IPS-20b (cell line): Measurements from ENCODE around the gene UGGT1.

Source experiments
- H3K27ac ChIP-seq: one replicate; pipeline ENCODE4 v1.5.1; 2013; ENCODE audit warnings: low read length
- H3K27me3 ChIP-seq: 2 replicates; pipeline ENCODE4 v1.6.1; 2013; ENCODE audit warnings: mild to moderate bottlenecking, low read length, inconsistent platforms; ENCODE audit not compliant: insufficient read depth
- H3K36me3 ChIP-seq: 2 replicates; pipeline ENCODE4 v1.6.1; 2013; ENCODE audit warnings: low read depth, mild to moderate bottlenecking, inconsistent platforms, low read length, moderate library complexity; ENCODE audit not compliant: insufficient read depth
- H3K4me1 ChIP-seq: 2 replicates; pipeline ENCODE4 v1.6.1; 2013; ENCODE audit warnings: mild to moderate bottlenecking, control low read depth, inconsistent platforms, low read length, moderate library complexity; ENCODE audit not compliant: insufficient read depth
- H3K4me3 ChIP-seq: 2 replicates; pipeline ENCODE4 v1.5.1; 2013; ENCODE audit warnings: mild to moderate bottlenecking, low read length, inconsistent platforms
- H3K9ac ChIP-seq: 2 replicates; pipeline ENCODE4 v1.6.1; 2013; ENCODE audit warnings: low read depth, mild to moderate bottlenecking, inconsistent platforms, low read length, moderate library complexity
- H3K9me3 ChIP-seq: 2 replicates; pipeline ENCODE4 v1.6.1; 2013; ENCODE audit warnings: mild to moderate bottlenecking, low read depth, low read length, inconsistent platforms; ENCODE audit not compliant: insufficient read depth

UGGT1 gene

DNA sequence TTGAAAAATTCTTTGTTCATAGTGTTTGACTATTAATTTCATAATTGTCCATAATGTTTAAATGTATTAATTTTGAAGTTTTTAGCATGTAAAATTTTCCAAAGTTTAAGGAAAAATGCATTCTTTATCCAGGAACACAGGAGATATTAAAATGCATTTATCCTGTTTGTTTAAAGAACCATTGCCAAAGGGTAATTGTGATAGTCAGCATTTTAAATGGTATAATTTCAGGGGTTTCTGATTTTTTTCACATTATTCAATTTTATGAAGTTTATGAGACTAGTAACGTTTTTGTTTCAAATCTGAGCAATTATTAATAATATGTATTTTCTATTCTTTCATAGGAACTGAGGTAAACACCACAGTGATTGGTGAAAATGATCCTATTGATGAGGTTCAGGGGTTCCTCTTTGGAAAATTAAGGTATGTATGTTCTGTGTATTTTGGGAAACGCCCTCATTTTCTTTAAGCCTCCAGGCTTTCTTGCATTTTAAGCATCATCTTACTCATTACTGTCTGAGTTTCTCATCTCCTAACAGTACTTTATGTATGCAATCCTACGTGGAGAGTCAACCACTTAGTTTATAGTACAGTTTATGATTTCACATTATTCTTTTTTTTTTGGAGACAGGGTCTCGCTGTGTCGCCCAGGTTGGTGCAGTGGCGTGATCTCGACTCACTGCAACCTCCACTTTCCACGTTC, 25.1 kb downstream of the UGGT1 start:
- Histone ChIP-seq H3K36me3 (peaks cover 80% of the 10 kb centered on the region), H3K4me1 (no peaks in the 10 kb centered on the region), H3K9me3 (no peaks in the 10 kb centered on the region), H3K9ac (no peak overlapping the region), H3K4me3 (no peak overlapping the region), H3K27ac (no peak overlapping the region), H3K27me3 (no peaks in the 10 kb centered on the region)

DNA sequence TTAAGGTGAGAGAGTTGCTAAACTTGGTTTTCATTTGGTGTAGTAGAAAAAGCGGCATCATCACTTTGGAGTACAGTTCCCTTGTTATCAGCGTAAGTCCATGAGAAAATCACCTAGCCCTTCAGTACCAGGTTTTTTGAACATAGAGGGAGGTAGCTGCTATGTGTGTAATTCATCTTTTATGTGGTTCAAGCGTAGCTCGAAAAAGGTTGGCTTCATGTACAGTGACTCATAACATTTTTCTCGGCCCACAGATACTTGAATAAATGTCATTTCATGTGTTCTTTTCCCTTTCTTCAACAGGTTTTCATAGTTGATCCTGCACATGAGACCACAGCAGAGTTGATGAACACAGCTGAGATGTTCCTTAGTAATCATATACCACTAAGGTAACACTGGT, 43.6 kb downstream of the UGGT1 start:
- H3K4me3 ChIP-seq = no peak overlapping the region
- no peak overlapping the region for H3K27ac ChIP-seq
- no peaks in the 10 kb centered on the region for H3K9me3 ChIP-seq
- H3K36me3 ChIP-seq = peaks cover 95% of the 10 kb centered on the region
- H3K9ac ChIP-seq = no peak overlapping the region
- no peaks in the 10 kb centered on the region for H3K4me1 ChIP-seq
- no peaks in the 10 kb centered on the region for H3K27me3 ChIP-seq

DNA sequence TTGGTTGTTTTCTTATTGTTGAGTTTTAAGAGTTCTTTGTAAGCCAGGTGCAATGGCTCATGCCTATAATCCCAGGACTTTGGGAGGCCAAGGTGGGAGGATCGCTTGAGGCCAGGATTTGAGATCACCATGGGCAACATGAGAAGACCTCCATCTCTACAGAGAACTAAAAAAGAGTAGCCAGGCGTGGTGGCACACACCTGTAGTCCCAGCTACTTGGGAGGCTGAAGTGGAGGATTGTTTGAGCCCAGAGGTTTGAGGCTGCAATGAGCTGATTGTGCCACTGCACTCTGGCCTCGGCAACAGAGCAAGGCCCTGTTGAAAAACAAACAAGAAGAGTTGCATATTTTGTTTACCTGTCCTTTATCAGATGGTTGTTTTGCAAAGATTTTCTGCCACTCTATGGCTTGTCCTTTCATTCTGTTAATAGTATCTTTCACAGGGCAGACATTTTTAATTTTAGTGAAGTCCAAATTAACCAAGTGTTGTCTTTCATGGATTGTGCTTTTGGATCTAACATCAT, 46.2 kb downstream of the UGGT1 start:
- peaks cover 93% of the 10 kb centered on the region for H3K36me3 ChIP-seq
- no peak overlapping the region for H3K9ac ChIP-seq

DNA sequence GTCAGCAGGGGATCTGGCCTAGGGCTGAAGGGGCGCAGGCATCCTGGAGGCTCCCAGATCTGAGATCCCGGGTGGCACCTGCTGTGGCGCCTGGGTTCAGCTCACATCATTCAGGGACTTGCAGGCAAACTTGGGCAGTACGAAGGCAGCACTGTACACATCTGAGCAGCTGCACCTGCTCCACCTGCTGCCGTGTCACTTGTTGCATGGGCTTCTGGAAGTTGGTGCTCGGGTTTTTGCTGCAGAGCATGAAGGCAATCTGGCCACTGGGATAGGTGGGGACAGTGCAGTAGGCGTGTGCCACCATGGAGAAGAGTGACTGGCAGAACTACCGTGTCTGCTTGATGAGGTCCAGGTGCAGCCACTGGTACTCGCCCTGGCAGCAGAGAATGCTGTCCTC, 48.6 kb downstream of the UGGT1 start:
- no peaks in the 10 kb centered on the region for H3K27me3 ChIP-seq
- H3K4me1 ChIP-seq = no peaks in the 10 kb centered on the region
- no peaks in the 10 kb centered on the region for H3K9me3 ChIP-seq
- H3K4me3 ChIP-seq = no peak overlapping the region
- H3K9ac ChIP-seq = no peak overlapping the region
- H3K36me3 ChIP-seq = peaks cover 89% of the 10 kb centered on the region
- H3K27ac ChIP-seq = no peak overlapping the region

More for the DNA sequence above, 46.2 kb downstream of the UGGT1 start:
- no peaks in the 10 kb centered on the region for H3K27me3 ChIP-seq
- no peak overlapping the region for H3K27ac ChIP-seq
- H3K4me1 ChIP-seq = no peaks in the 10 kb centered on the region
- H3K9me3 ChIP-seq = no peaks in the 10 kb centered on the region
- H3K4me3 ChIP-seq = no peak overlapping the region

DNA sequence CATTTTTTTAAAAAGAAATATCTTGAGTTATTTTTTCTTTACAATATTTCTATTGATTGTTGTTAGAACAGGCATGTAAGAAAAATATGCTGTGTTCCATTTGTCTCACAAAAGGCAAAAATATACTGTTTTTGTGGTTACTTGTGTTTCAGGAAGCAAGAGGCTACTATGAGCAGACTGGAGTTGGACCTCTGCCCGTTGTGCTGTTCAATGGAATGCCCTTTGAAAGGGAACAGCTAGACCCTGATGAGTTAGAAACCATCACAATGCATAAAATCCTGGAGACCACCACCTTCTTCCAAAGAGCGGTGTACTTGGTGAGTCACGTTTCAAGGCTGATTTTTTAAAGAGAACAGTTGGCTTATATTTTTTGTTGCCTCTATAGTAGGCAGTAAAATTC, 54.7 kb downstream of the UGGT1 start:
- peaks cover 75% of the 10 kb centered on the region for H3K36me3 ChIP-seq
- no peak overlapping the region for H3K27ac ChIP-seq
- no peaks in the 10 kb centered on the region for H3K27me3 ChIP-seq
- H3K4me1 ChIP-seq = no peaks in the 10 kb centered on the region
- no peak overlapping the region for H3K9ac ChIP-seq
- H3K4me3 ChIP-seq = no peak overlapping the region
- no peaks in the 10 kb centered on the region for H3K9me3 ChIP-seq

DNA sequence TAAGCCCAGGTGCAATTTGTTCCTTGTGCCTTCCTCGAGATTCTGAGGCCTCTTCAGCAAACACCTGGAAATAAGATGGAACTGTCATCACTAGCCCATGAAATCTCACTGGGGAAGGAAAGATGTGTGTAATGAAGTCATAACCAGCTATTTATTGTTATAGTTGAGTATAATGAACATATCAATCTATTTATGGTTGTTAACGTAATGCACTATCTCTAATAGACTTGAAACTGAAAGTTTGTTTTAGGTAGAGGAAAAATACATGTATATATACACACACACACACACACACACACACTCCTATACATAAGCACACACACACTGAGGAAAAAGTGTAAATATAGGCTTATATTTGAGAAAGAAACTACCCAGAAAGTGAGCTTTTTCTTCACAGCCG, 62.8 kb downstream of the UGGT1 start:
- Histone ChIP-seq H3K4me3 (no peak overlapping the region), H3K9me3 (no peaks in the 10 kb centered on the region), H3K27me3 (no peaks in the 10 kb centered on the region), H3K36me3 (peaks cover 75% of the 10 kb centered on the region), H3K9ac (no peak overlapping the region), H3K4me1 (no peaks in the 10 kb centered on the region), H3K27ac (no peak overlapping the region)

DNA sequence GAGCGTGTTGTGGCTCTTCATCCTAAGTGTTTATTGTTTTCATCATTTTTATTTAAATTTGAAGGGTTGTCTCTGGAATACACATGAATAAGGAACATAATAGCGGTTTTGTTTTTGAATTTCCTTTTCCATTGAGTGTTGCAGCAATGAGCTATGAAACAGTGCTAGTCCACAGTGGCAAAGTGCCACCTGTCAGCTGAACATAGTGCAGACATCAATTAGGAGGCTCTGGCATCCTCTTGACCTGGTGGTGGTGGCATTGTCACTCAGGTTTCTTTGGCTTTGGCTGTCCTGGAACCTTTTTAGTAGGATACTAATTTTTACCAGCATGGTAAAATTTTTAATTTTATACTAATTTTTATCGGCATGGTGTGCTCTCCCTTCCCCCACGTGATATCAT, 63.2 kb downstream of the UGGT1 start:
- Histone ChIP-seq H3K9me3 (no peaks in the 10 kb centered on the region), H3K27me3 (no peaks in the 10 kb centered on the region), H3K4me1 (no peaks in the 10 kb centered on the region), H3K27ac (no peak overlapping the region), H3K36me3 (peaks cover 72% of the 10 kb centered on the region), H3K9ac (no peak overlapping the region), H3K4me3 (no peak overlapping the region)

DNA sequence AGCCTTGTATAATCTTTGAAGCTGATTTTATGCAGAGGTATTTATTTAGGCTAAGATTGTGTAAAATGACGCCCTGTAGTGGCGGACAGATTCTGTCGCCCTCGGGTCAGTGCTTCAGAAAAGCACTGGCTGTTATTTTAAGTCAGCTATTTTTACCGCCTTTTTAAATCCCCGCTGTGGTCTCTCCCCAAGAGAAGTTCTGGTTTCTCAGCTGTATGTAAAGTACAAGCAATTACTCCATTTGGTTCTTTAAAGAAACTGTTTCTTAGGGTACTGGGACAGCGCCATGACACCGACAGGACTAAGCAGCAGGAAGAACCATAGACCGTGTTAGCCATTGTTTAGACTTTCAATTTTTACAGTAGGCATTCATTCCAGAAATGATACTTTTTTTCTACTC, 65.0 kb downstream of the UGGT1 start:
- no peak overlapping the region for H3K27ac ChIP-seq
- H3K36me3 ChIP-seq = peaks cover 84% of the 10 kb centered on the region
- H3K9ac ChIP-seq = no peak overlapping the region
- no peaks in the 10 kb centered on the region for H3K9me3 ChIP-seq
- H3K4me1 ChIP-seq = no peaks in the 10 kb centered on the region
- H3K4me3 ChIP-seq = no peak overlapping the region
- H3K27me3 ChIP-seq = no peaks in the 10 kb centered on the region

DNA sequence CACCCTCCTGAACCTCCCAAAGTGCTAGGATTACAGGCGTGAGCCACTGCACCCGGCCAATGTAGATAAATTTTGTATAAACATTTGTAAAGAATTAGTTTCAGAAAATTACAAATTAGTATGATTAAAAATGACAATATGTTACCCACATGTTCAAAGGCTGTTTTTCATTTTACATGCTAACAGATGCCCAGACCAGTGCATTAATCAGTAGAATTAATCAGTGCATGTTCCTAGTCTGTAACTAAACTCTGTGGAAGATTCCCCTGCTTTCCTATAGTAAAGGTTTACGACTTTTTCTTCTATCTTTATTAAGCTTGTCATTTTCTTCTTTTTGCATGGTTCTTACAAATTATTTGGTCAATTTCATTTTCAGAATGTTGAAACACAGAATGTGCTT, 65.8 kb downstream of the UGGT1 start:
- Histone ChIP-seq H3K27me3 (no peaks in the 10 kb centered on the region), H3K36me3 (peaks cover 86% of the 10 kb centered on the region), H3K4me3 (no peak overlapping the region), H3K9ac (no peak overlapping the region), H3K27ac (no peak overlapping the region), H3K9me3 (no peaks in the 10 kb centered on the region), H3K4me1 (no peaks in the 10 kb centered on the region)

DNA sequence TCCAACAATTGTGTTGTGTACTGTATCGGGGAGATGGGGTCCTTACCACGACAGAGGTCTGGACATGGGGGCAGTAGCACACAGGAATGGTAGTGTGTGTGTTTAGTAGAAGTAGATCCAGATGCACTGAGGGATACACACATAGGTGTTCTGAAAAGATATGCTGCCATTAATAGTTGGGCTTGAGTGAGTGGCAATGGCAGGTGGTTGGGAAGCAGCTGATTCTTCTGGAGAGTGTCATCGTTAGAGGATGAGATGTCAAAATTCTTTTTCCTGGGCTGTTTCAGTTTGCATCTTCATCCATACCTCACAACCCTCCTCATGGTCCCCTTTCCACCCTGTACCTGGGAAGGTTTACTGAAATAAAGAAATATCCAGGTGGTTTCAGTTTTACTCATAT, 66.6 kb downstream of the UGGT1 start:
- Histone ChIP-seq H3K27ac (no peak overlapping the region), H3K9me3 (no peaks in the 10 kb centered on the region), H3K36me3 (peaks cover 84% of the 10 kb centered on the region), H3K4me1 (no peaks in the 10 kb centered on the region), H3K9ac (no peak overlapping the region), H3K4me3 (no peak overlapping the region), H3K27me3 (no peaks in the 10 kb centered on the region)

DNA sequence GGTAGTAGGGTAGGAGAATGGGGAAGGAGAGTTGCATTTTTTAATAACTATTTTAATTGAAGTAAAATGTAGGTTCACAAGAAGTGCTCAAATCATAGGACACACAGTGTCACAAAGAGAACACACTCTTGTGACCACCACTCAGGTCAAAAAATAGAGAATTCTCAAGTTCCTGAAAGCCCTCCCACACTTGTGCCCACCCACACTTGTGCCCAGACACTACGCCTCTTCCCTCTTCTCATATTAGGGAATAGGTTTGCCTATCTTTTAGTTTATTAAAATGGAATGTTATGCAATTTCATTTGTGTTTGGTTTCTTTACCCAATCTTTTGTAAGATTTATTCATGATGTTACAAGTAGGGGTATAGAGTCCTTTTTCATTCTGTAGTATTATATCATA, 67.2 kb downstream of the UGGT1 start:
- Histone ChIP-seq H3K9me3 (no peaks in the 10 kb centered on the region), H3K9ac (no peak overlapping the region), H3K27ac (no peak overlapping the region), H3K4me1 (no peaks in the 10 kb centered on the region), H3K36me3 (peaks cover 83% of the 10 kb centered on the region), H3K27me3 (no peaks in the 10 kb centered on the region), H3K4me3 (no peak overlapping the region)

DNA sequence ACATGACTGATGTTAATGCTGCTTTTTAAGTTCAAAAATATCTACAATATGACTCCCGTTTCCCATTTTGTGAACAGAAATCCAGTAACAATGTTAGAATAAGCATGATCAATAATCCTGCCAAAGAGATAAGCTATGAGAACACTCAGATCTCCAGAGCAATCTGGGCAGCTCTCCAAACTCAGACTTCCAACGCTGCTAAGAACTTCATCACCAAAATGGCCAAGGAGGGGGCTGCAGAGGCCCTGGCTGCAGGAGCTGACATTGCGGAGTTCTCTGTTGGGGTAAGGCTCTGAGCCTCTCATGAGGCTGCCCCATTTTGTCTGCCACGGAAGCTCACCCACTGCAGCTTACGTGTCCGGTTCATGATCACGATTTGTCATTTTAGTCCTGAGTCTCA, 68.4 kb downstream of the UGGT1 start:
- H3K27ac ChIP-seq = no peak overlapping the region
- H3K4me3 ChIP-seq = no peak overlapping the region
- no peaks in the 10 kb centered on the region for H3K9me3 ChIP-seq
- no peak overlapping the region for H3K9ac ChIP-seq
- no peaks in the 10 kb centered on the region for H3K4me1 ChIP-seq
- H3K36me3 ChIP-seq = peaks cover 77% of the 10 kb centered on the region
- no peaks in the 10 kb centered on the region for H3K27me3 ChIP-seq
